Right cardiac atrium (tissue), 5 donors: ENCODE measurements around the gene CCR9. TPM values are rescaled to one million over a fixed set of nuclear protein-coding genes. Genes with fewer than 3 reads are reported as not detected.

Experiments
- ATAC-seq, 2 donors: fragments of 200-7000 bp; cut with Tn5 transposase; one replicate each; pipeline versions ENCODE4 v1.8.0 to v1.9.1; 2020; ENCODE audit warnings: moderate library complexity in 2 of 2, mild to moderate bottlenecking in 1 of 2
- DNase-seq, 3 donors: peaks; one replicate each; pipeline ENCODE4 v3.0.0-alpha.2; 2020
- H3K27ac ChIP-seq: one replicate; pipeline ENCODE4 v1.5.1; 2013; ENCODE audit warnings: mild to moderate bottlenecking, low read length, control low read depth, moderate library complexity
- H3K27me3 ChIP-seq: one replicate; pipeline ENCODE4 v1.6.1; 2013; ENCODE audit not compliant: control insufficient read depth, insufficient read depth
- H3K4me1 ChIP-seq: one replicate; pipeline ENCODE4 v1.6.1; 2013; ENCODE audit warnings: low read length; ENCODE audit not compliant: control insufficient read depth, insufficient read depth
- H3K4me3 ChIP-seq: one replicate; pipeline ENCODE4 v1.5.1; 2013; ENCODE audit warnings: low read length, control low read depth
- H3K9me3 ChIP-seq: one replicate; pipeline ENCODE4 v1.6.1; 2013; ENCODE audit warnings: low read length; ENCODE audit not compliant: control insufficient read depth
- WGBS: extraction: QIAGEN DNeasy Blood & Tissue Kit; methylation state at CpG from one replicate; pipeline ENCODE4 v1.1.7; 2013; 5-methylcytosine and 5-hydroxymethylcytosine counted together
- intact Hi-C, 4 donors: fragments of 100-400 bp; cut with DNase I; formaldehyde crosslinking; loops; one replicate each; pipeline versions ENCODE4 v1.11.0 to v1.14.0; 2022 to 2023
- polyA plus RNA-seq: library from polyadenylated mRNA; stranded (reverse); fragments of 200-250 nt; gene quantifications from one replicate; pipeline ENCODE4 v1.2.3, GENCODE V29; 2013
- total RNA-seq, 4 donors: library from RNA; stranded (reverse); fragmentation: NEBNext Ultra II Directional; extraction: Animal tissue kit (Norgen Biotek cat#: 25700); gene quantifications; one replicate each; pipeline ENCODE4 v1.2.1, GENCODE V29; 2021
- donor health status: healthy with polysubstance abuse.
- donor health status: DM: no; HTN: yes; CAD: no.
- donor health status: DM: no; HTN: no; CAD: no.
- donor health status: DM: no; HTN: yes; CAD: no; lungs with severe emphysema.
- donor health status: DM: yes; HTN: yes; CAD: no.

CCR9 gene
- total and polyA plus RNA-seq, 5 donors, result not detected

DNA sequence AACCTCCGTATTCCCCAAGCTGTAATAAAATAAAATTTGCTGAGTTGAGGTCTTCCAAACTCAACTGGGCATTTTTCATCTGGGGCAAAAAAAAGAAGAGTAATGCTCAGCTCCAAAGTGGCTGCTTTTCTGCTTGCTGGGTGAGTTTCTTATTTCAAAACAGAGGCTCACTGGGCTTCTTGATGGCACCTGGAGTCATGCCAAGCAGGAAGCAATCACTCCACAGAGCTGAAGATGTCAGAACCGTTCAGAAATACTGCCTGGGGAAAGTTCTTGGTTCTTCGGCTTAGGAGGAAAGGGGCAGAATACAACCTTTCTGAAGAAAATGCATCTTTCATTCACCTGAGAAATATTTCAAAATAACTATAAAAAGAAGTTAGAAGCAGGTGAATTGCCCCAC, 4.1 kb downstream of the CCR9 start:
- no peak overlapping the region for H3K4me3 ChIP-seq
- 40% methylated on average over 3 of the region's 3 CpGs for WGBS
- ATAC-seq, result no peak
- H3K27me3 ChIP-seq, result no peaks in the 10 kb centered on the region
- intact Hi-C loops, result no loop called here
- DNase-seq, result no peak
- no peaks in the 10 kb centered on the region for H3K9me3 ChIP-seq
- no peaks in the 10 kb centered on the region for H3K4me1 ChIP-seq
- no peak overlapping the region for H3K27ac ChIP-seq

DNA sequence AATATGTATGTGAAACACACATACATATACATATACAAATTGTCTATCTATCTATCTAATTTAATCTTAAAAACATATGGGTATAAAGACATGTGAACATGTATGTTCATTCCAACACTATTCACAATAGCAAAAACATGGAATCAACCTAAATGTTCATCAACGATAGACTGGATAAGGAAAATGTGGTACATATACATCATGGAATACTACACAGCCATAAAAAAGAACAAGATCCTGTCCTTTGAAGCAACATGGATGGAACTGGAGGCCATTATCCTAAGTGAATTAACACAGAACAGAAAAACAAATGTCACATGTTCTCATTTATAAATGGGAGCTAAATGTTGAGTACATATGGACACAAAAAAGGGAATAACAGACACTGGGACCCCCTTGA, 5.8 kb downstream of the CCR9 start:
- intact Hi-C loops, result no loop called here
- DNase-seq, result no peak
- 94% methylated on average over 1 of the region's 1 CpG for WGBS
- no peak for ATAC-seq
- no peak overlapping the region for H3K4me3 ChIP-seq
- no peak overlapping the region for H3K27ac ChIP-seq
- H3K27me3 ChIP-seq, result no peaks in the 10 kb centered on the region
- H3K9me3 ChIP-seq, result no peaks in the 10 kb centered on the region
- no peaks in the 10 kb centered on the region for H3K4me1 ChIP-seq

DNA sequence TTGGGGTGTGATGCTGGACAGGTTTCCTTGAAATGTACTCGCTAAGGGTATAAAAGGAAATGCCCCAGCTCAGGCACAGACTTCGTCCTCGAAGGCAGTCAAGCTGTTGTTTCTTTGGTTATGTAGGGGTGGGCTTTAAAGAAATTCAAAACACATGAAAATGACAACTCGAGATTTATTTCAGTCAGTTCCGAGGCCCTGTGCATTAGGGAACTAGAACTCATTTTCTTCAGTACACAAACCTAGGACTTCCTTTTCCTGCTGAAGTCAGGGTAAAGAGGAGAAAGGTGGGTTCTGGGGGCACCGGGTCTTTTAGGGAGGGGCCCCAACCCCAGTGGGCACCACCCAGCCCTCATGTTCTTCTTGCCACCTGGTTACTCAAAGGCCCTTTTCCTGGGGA, 7.7 kb downstream of the CCR9 start:
- no peak overlapping the region for H3K4me3 ChIP-seq
- no peaks in the 10 kb centered on the region for H3K27me3 ChIP-seq
- intact Hi-C loops, result no loop called here
- WGBS, result 76% methylated on average over 6 of the region's 6 CpGs
- no peaks in the 10 kb centered on the region for H3K4me1 ChIP-seq
- no peaks in the 10 kb centered on the region for H3K9me3 ChIP-seq
- no peak overlapping the region for H3K27ac ChIP-seq
- no peak for ATAC-seq
- no peak for DNase-seq

DNA sequence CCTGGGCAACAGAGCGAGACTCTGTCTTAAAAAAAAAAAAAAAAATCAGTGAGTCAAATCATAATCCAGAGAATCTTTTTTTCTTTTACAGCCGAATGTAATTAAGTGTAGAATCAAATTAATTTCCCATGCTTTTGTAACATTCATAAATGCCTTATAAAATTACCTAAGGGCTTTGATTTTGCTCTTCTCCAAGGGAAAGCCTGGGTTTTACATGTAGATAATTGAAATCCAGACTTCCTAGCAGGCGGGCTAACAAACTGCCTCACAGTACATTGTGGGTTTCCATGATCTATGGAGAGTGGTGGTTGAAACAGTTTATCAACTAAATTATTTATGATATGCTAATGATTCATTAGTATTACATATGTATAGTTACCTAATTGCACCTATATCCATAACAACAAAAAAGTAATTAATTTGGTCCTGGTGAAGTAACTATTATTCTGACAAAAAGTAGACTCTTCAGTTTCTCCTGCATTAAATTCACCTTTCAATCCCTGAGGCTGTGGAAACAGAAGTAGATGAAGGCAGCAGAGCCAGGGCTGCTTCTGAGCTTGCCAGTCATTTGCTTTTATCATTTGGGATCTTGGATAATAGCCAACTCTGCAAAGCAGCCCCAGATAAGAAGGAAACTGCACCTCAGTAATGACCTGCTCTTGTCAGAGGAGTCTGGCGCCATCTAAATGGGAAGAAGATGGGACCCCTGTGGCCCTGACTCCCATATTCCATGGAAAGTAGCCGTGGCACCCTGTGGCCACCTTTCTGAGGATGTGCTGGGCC, 9.5 kb downstream of the CCR9 start:
- ATAC-seq (no peak), DNase-seq (no peak)
- H3K9me3 ChIP-seq, result no peaks in the 10 kb centered on the region
- no peaks in the 10 kb centered on the region for H3K4me1 ChIP-seq
- no peak overlapping the region for H3K4me3 ChIP-seq
- no peaks in the 10 kb centered on the region for H3K27me3 ChIP-seq
- H3K27ac ChIP-seq, result no peak overlapping the region
- intact Hi-C loops, result no loop called here
- 90% methylated on average over 5 of the region's 5 CpGs for WGBS

DNA sequence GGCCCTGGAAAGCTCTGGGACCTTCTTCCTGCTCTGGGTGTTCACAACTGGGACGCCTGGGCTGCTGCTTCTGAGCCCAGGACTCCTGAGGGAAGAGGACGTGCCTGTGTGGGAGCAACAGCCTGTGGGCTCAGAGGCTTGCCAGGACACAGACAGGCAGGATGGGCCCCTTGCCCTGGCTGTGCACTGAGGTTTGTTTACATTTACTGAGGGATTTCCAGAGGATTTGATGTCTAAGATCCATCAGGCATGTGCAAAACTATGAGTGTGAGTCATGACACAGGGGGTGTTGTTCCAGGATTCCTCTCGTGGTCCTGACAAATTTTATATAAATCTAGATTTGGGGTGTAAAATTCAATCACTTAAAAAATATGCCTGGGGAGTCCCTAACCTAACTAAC, 10.6 kb downstream of the CCR9 start:
- 47% methylated on average over 3 of the region's 3 CpGs for WGBS
- no peak for ATAC-seq

DNA sequence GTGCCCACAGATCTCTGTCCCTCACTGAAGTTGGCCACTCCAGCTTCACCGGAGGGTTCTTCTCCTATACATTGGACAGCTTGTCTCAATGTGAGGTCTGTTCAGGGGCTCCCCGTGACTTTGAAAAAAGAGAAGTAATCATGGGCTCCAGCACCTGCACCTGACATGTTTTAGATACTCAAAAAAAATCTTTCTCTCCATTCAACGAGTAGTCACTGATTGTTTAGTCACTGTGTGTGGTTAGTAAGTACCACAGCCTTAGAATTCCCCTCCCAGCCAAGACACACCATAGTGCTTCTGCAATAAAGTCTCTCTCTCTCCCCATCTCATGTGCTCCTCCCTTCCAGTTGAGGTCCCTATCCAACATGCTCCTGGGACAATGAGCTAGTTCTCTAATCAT, 18.6 kb downstream of the CCR9 start:
- Histone ChIP-seq H3K27me3 (no peaks in the 10 kb centered on the region), H3K4me1 (no peaks in the 10 kb centered on the region), H3K4me3 (no peak overlapping the region), H3K9me3 (no peaks in the 10 kb centered on the region), H3K27ac (no peak overlapping the region)
- ATAC-seq (no peak), DNase-seq (no peak)
- 89% methylated on average over 3 of the region's 3 CpGs for WGBS
- intact Hi-C loops, result loop anchor here in 1 of 4 donors (10.0 kb wide), 1 partner anchor 1600 kb away; no protein-coding TSS in a partner anchor

More for the DNA sequence above, 10.6 kb downstream of the CCR9 start:
- no peak overlapping the region for H3K4me3 ChIP-seq
- H3K9me3 ChIP-seq, result no peaks in the 10 kb centered on the region
- no peak overlapping the region for H3K27ac ChIP-seq
- H3K4me1 ChIP-seq, result no peaks in the 10 kb centered on the region
- no peaks in the 10 kb centered on the region for H3K27me3 ChIP-seq
- no peak for DNase-seq
- intact Hi-C loops, result no loop called here

DNA sequence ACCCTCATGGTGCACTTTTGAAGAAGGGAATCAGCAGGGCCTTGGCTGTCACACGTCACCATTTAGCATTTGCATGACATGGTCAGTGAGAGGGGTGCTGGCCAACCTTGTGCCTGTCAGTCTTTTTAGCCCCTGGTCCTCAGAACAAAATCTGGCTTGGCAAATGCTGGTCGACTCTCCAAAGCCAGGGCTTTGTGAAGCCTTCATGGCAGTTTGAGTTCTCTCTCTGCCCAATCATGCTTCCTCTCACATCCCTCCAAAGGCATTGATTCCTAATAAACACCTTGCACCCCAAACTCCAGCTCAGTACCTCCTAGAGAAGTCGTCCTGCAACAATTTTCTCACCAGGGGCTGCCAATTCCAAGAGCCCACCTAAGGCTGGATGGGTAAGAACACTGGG, 19.4 kb downstream of the CCR9 start:
- no peaks in the 10 kb centered on the region for H3K4me1 ChIP-seq
- H3K9me3 ChIP-seq, result no peaks in the 10 kb centered on the region
- no peaks in the 10 kb centered on the region for H3K27me3 ChIP-seq
- no peak overlapping the region for H3K4me3 ChIP-seq
- intact Hi-C loops, result loop anchor here in 1 of 4 donors (10.0 kb wide), 1 partner anchor 1599 kb away; no protein-coding TSS in a partner anchor
- WGBS, result 79% methylated on average over 3 of the region's 3 CpGs
- H3K27ac ChIP-seq, result no peak overlapping the region
- no peak for ATAC-seq
- no peak for DNase-seq

DNA sequence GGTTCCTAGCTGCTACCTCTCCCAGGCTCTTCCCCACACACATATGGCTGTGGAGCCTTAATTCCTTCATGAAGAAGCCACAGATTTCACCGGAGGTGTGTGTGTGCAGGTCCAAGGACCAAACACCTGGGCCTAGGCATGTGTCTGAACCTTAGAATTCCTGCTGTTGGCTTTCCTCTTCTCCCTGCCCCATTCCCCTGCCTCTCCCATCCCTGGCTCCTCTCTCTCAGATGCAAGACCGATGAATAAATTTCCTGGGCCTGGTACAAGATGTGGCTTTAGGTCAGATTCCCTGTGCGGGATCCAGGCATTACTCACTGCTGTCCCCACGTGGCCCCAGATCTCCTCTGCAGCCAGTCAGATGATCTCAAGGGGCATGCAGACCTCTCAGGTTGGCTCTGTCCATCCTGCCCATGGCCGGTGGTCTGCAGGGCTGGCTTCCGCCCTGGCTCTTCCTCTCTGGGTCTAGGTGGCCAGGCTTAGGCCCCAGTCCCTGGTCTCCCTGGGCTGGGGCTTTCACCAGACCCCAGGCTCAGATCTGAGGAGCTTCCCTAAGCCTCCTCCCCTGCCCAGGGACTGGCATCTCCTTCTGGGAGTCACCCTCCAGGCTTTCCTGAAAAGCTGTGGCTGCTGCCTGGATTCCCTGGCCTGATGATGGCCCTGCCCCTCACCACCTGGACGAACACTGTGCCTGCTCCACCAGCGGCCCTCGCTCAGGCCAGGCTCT, 20.5 kb downstream of the CCR9 start:
- WGBS, result 66% methylated on average over 9 of the region's 9 CpGs
- H3K27me3 ChIP-seq, result no peaks in the 10 kb centered on the region
- H3K27ac ChIP-seq, result no peak overlapping the region
- intact Hi-C loops, result loop anchor here in 1 of 4 donors (10.0 kb wide), 1 partner anchor 1598 kb away; no protein-coding TSS in a partner anchor
- ATAC-seq, result no peak
- DNase-seq, result no peak
- H3K4me1 ChIP-seq, result no peaks in the 10 kb centered on the region
- no peak overlapping the region for H3K4me3 ChIP-seq
- H3K9me3 ChIP-seq, result no peaks in the 10 kb centered on the region

DNA sequence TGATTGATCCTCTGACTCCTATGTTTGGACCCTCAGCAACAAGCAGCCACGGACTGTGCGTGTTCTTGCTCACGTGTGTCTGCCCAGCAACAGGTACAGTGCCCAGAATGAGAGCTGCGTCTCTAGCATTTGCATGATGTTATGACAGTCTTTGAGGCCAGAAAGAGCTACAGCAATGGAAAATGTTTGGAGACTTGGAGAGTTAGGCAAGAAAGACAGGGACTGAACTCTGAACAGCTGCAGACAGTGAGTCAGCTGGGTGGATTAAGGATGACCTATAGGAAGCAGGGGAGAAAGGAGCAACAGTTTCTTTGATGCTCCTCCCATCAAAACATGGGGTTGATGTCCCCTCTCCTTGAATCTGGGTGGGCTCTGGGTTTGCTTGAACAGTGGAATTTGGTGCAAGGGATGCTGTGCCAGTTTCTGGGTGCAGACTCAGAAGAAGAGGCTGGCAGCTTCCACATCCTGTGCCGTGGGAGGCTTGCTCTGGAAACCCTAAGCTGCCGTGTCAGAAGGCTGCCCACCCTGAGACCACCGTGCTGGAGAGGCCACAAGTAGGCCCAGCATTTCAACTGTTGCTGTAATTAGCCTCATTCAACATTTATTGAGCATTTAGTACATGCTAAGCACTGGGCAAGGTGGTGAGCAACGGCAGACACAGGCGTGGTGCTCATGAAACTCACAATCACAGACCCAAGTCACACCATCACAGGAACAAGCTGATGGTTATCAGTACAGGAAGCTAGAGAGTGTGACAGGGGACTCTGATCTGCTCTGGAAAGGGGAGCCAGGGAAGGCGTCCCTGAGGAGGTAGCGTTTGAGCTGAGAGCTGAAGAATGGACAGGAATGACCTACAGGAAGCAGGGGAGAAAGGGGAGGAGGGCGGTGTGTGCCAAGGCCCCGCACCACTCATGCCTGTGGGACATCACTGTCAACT, 21.7 kb downstream of the CCR9 start:
- 65% methylated on average over 13 of the region's 13 CpGs for WGBS
- ATAC-seq (no peak), DNase-seq (no peak)
- H3K27ac ChIP-seq, result no peak overlapping the region
- H3K4me3 ChIP-seq, result no peak overlapping the region
- H3K4me1 ChIP-seq, result no peaks in the 10 kb centered on the region
- no peaks in the 10 kb centered on the region for H3K27me3 ChIP-seq
- H3K9me3 ChIP-seq, result no peaks in the 10 kb centered on the region
- intact Hi-C loops, result loop anchor here in 1 of 4 donors (10.0 kb wide), 1 partner anchor 1597 kb away; no protein-coding TSS in a partner anchor

DNA sequence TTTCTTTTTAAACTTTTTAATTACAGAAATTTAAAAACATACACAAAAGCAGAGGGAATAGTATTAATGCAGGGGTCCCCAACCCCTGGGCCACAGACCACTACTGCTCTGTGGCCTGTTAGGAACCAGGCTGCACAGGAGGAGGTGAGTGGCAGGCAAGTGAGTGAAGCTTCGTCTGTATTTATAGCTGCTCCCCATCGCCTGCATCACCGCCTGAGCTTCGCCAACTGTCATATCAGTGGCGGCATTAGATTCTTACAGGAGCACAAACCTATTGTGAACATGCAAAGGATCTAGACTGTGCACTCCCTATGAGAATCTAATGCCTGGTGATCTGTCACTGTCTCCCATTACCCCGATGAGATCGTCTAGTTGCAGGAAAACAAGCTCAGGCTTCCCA, 22.4 kb downstream of the CCR9 start:
- no peaks in the 10 kb centered on the region for H3K9me3 ChIP-seq
- H3K4me1 ChIP-seq, result no peaks in the 10 kb centered on the region
- no peak for DNase-seq
- no peak overlapping the region for H3K27ac ChIP-seq
- 75% methylated on average over 7 of the region's 7 CpGs for WGBS
- no peaks in the 10 kb centered on the region for H3K27me3 ChIP-seq
- ATAC-seq, result no peak
- no peak overlapping the region for H3K4me3 ChIP-seq
- intact Hi-C loops, result loop anchor here in 1 of 4 donors (10.0 kb wide), 1 partner anchor 1596 kb away; no protein-coding TSS in a partner anchor
